Osteoblast (primary cell): ENCODE measurements around the gene HSPA5. TPM values are rescaled to one million over a fixed set of nuclear protein-coding genes. Genes with fewer than 3 reads are reported as not detected.
"Not testable (repeated sequence)": the region's sequence is repeated elsewhere in the genome, so short reads cannot be mapped to it uniquely, and the experiment has no call there.

Source experiments
- DNase-seq: peaks from one replicate; pipeline ENCODE4 v3.0.0; 2011; ENCODE audit warnings: low spot score, mixed read lengths; ENCODE audit not compliant: insufficient read length; ENCODE audit errors: missing footprints
- H2AFZ ChIP-seq: 2 replicates; pipeline ENCODE4 v1.6.0; 2011; ENCODE audit warnings: mild to moderate bottlenecking, low read length
- H3K27ac ChIP-seq: 2 replicates; pipeline ENCODE4 v1.5.1; 2011; ENCODE audit warnings: mild to moderate bottlenecking, low read depth, low read length, moderate library complexity
- H3K27me3 ChIP-seq: 2 replicates; pipeline ENCODE4 v1.6.0; 2012; ENCODE audit warnings: mild to moderate bottlenecking, control low read depth, inconsistent platforms, low read length, moderate library complexity; ENCODE audit not compliant: insufficient read depth
- H3K36me3 ChIP-seq: 2 replicates; pipeline ENCODE4 v1.5.1; 2011; ENCODE audit warnings: mild to moderate bottlenecking, low read length, control low read depth, moderate library complexity; ENCODE audit not compliant: insufficient read depth
- H3K4me1 ChIP-seq: 2 replicates; pipeline ENCODE4 v1.5.1; 2011; ENCODE audit warnings: mild to moderate bottlenecking, low read length, control low read depth, moderate library complexity; ENCODE audit not compliant: insufficient read depth
- H3K4me2 ChIP-seq: 2 replicates; pipeline ENCODE4 v1.6.0; 2011; ENCODE audit warnings: mild to moderate bottlenecking, low read length; ENCODE audit not compliant: insufficient read depth
- H3K4me3 ChIP-seq: fragments of 200-600 bp; sonication (generic); 3 replicates; pipeline ENCODE4 v1.5.1; 2012; ENCODE audit warnings: mild to moderate bottlenecking, low read length, inconsistent platforms; ENCODE audit not compliant: insufficient read depth
- H3K79me2 ChIP-seq: 2 replicates; pipeline ENCODE4 v1.6.0; 2012; ENCODE audit warnings: mild to moderate bottlenecking, low read length, control low read depth, inconsistent platforms; ENCODE audit not compliant: insufficient read depth
- H3K9me3 ChIP-seq: 2 replicates; pipeline ENCODE4 v1.5.1; 2011; ENCODE audit warnings: low read depth, low read length, control low read depth
- H4K20me1 ChIP-seq: 2 replicates; pipeline ENCODE4 v1.6.0; 2012; ENCODE audit warnings: mild to moderate bottlenecking, low read length, control low read depth; ENCODE audit not compliant: insufficient read depth
- CTCF ChIP-seq: IDR thresholded peaks from 2 replicates; pipeline ENCODE4 v1.5.1; 2011; ENCODE audit warnings: mild to moderate bottlenecking, low read depth, low read length, moderate library complexity; ENCODE audit errors: extremely low read depth
- total RNA-seq: library from RNA; depleted of rRNA; stranded (reverse); fragments of >200 nt; gene quantifications from 2 replicates; pipeline ENCODE4 v1.2.3, GENCODE V29; 2012

HSPA5 gene
- total RNA-seq, 1 donor, result 121 TPM

GRCh38 chr9:125239631-125240597 lies 1.2 kb downstream of the HSPA5 start:
- peaks cover 45% of the 10 kb centered on the region for H3K4me1 ChIP-seq
- peaks cover 60% of the 10 kb centered on the region for H4K20me1 ChIP-seq
- peaks cover 56% of the 10 kb centered on the region for H3K36me3 ChIP-seq
- no peak for TF ChIP-seq CTCF
- no peak overlapping the region for H2AFZ ChIP-seq
- H3K27ac ChIP-seq, result peak overlapping the region; percentile 96
- peak overlapping the region; percentile 79 for H3K4me2 ChIP-seq
- peaks cover 66% of the 10 kb centered on the region for H3K79me2 ChIP-seq
- peak overlapping the region; percentile 93 for H3K4me3 ChIP-seq
- no peaks in the 10 kb centered on the region for H3K9me3 ChIP-seq
- no peaks in the 10 kb centered on the region for H3K27me3 ChIP-seq
- DNase-seq, result no peak

- Histone ChIP-seq H3K9me3 (no peaks in the 10 kb centered on the region), H3K79me2 (peaks cover 66% of the 10 kb centered on the region), H3K27ac (peak overlapping the region; percentile 20), H3K36me3 (peaks cover 59% of the 10 kb centered on the region), H4K20me1 (peaks cover 62% of the 10 kb centered on the region), H2AFZ (no peak overlapping the region), H3K4me2 (peak overlapping the region; percentile 79), H3K4me3 (peak overlapping the region; percentile 93), H3K27me3 (no peaks in the 10 kb centered on the region), H3K4me1 (peaks cover 50% of the 10 kb centered on the region)
- no peak for DNase-seq
- TF ChIP-seq CTCF, result no peak
Observed at GRCh38 chr9:125238915-125239446, 2.2 kb downstream of the HSPA5 start.

DNA sequence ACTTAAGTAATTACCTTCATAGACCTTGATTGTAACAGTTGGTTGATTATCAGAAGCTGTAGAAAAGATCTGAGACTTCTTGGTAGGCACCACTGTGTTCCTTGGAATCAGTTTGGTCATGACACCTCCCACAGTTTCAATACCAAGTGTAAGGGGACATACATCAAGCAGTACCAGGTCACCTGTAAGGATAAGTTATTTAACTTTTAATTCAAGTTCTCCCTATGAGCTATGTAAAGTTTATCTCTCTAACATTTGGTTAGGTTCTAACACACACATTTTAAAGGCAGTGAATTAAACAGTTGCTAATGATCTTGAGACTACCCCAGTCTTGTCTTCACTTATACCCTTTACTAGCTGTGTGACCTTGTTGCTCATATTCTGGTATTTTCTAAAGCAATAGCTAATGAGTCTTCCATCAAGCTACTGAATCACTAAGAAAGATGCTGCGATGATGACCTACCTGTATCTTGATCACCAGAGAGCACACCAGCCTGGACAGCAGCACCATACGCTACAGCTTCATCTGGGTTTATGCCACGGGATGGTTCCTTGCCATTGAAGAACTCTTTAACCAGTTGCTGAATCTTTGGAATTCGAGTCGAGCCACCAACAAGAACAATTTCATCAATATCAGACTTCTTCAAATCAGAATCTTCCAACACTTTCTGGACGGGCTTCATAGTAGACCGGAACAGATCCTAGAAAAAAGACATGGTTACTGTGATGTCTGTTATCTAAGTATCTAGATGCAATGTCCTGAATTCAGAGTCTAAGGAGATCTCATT lies 2.8 kb downstream of the HSPA5 start:
- no peak for DNase-seq
- H3K9me3 ChIP-seq, result no peaks in the 10 kb centered on the region
- peaks cover 59% of the 10 kb centered on the region for H3K36me3 ChIP-seq
- H3K79me2 ChIP-seq, result peaks cover 66% of the 10 kb centered on the region
- no peaks in the 10 kb centered on the region for H3K27me3 ChIP-seq
- H3K27ac ChIP-seq, result peak overlapping the region; percentile 20
- peaks cover 49% of the 10 kb centered on the region for H3K4me1 ChIP-seq
- H2AFZ ChIP-seq, result no peak overlapping the region
- no peak for TF ChIP-seq CTCF
- peak overlapping the region; percentile 93 for H3K4me3 ChIP-seq
- peaks cover 62% of the 10 kb centered on the region for H4K20me1 ChIP-seq
- H3K4me2 ChIP-seq, result peak overlapping the region; percentile 79

GRCh38 chr9:125236520-125237159 lies 4.5 kb downstream of the HSPA5 start:
- peaks cover 49% of the 10 kb centered on the region for H3K4me1 ChIP-seq
- H3K36me3 ChIP-seq, result peaks cover 66% of the 10 kb centered on the region
- not testable (repeated sequence) for H3K9me3 ChIP-seq, DNase-seq, H2AFZ ChIP-seq, H3K27me3 ChIP-seq
- H4K20me1 ChIP-seq, result peaks cover 62% of the 10 kb centered on the region
- H3K27ac ChIP-seq, result peak overlapping the region; percentile 40
- peak overlapping the region; percentile 79 for H3K4me2 ChIP-seq
- H3K4me3 ChIP-seq, result peak overlapping the region; percentile 49
- H3K79me2 ChIP-seq, result peaks cover 60% of the 10 kb centered on the region
